GM12878 (cell line): ENCODE data around the gene SULT1A3. TPM values are rescaled to one million over a fixed set of nuclear protein-coding genes. Genes with fewer than 3 reads are reported as not detected.
"Not testable (repeated sequence)": the region's sequence is repeated elsewhere in the genome, so short reads cannot be mapped to it uniquely, and the experiment has no call there.

Experiments
- ATAC-seq: fragments of 200-7000 bp; cut with Tn5 transposase; 3 replicates; pipeline ENCODE4 v1.9.1; 2020; ENCODE audit warnings: mild to moderate bottlenecking, moderate library complexity
- Bru-seq: library from RNA; stranded (reverse); fragments of 400-500 nt; gene quantifications from one replicate; lab custom pipeline; 2021; lab: Mats Ljungman, UMichigan
- BruChase-seq, 2 experiments: library from RNA; stranded (reverse); fragments of 400-500 nt; gene quantifications; one replicate each; lab custom pipeline; 2021; lab: Mats Ljungman, UMichigan
- BruUV-seq: library from RNA; stranded (reverse); fragments of 400-500 nt; replicated peaks from 2 replicates; lab custom pipeline; 2021; lab: Mats Ljungman, UMichigan
- CTCF ChIA-PET: fragments of 300-600 bp; sonication (Branson Sonifier 250); formaldehyde crosslinking; extraction: SDS; loops from one replicate; lab custom pipeline; 2021; ENCODE audit warnings: inconsistent platforms; lab: Yijun Ruan, JAX
- POLR2A ChIA-PET: fragments of 350-600 bp; formaldehyde crosslinking; extraction: SDS; loops from one replicate; lab custom pipeline; 2021; ENCODE audit warnings: inconsistent platforms; lab: Charles Lee
- RAD21 ChIA-PET: fragments of 300-600 bp; sonication (Branson Sonifier 250); formaldehyde crosslinking; loops from one replicate; lab custom pipeline; 2023; ENCODE audit warnings: antibody characterized with exemption; ENCODE audit not compliant: unreplicated experiment; lab: Charles Lee
- SMC1A ChIA-PET: fragments of 300-600 bp; sonication (Branson Sonifier 250); formaldehyde crosslinking; loops from one replicate; lab custom pipeline; 2023; ENCODE audit not compliant: unreplicated experiment, uncharacterized antibody; lab: Charles Lee
- DNase-seq: peaks from one replicate; pipeline ENCODE4 v3.0.0-alpha.2; 2011; ENCODE audit warnings: low read depth, low spot score
- FAIRE-seq: peaks from 3 replicates; lab custom pipeline; 2011; peaks lifted over from hg19 to GRCh38; lab: Jason Lieb, UNC
- H2AFZ ChIP-seq: 2 replicates; pipeline ENCODE4 v1.6.0; 2011; ENCODE audit warnings: low read depth, low read length, control low read depth; ENCODE audit not compliant: control insufficient read depth
- H3K27ac ChIP-seq: 2 replicates; pipeline ENCODE4 v1.5.1; 2011; ENCODE audit warnings: control low read depth; ENCODE audit not compliant: control insufficient read depth, insufficient read depth
- H3K27me3 ChIP-seq, 2 experiments: replicated peaks in 1 of 2; 2 replicates each; pipeline versions ENCODE4 v1.6.0 to v1.6.1; 2011; ENCODE audit warnings: low read length in 1 of 2; ENCODE audit not compliant: control insufficient read depth in 2 of 2, insufficient read depth in 2 of 2
- H3K36me3 ChIP-seq, 2 experiments: 2 replicates each; pipeline ENCODE4 v1.5.1; 2011; ENCODE audit warnings: low read length in 1 of 2; ENCODE audit not compliant: control insufficient read depth in 2 of 2, insufficient read depth in 2 of 2
- H3K4me1 ChIP-seq: 2 replicates; pipeline ENCODE4 v1.6.1; 2011; ENCODE audit warnings: mild to moderate bottlenecking, low read length, moderate library complexity, mixed read lengths; ENCODE audit not compliant: control insufficient read depth, insufficient read depth
- H3K4me2 ChIP-seq: 2 replicates; pipeline ENCODE4 v1.6.0; 2011; ENCODE audit warnings: control low read depth; ENCODE audit not compliant: control insufficient read depth, insufficient read depth
- H3K4me3 ChIP-seq: fragments of 200-600 bp; sonication (generic); 2 replicates; pipeline ENCODE4 v1.5.1; 2016
- H3K79me2 ChIP-seq: 2 replicates; pipeline ENCODE4 v1.6.0; 2011; ENCODE audit warnings: low read length; ENCODE audit not compliant: control insufficient read depth, insufficient read depth
- H3K9ac ChIP-seq: 2 replicates; pipeline ENCODE4 v1.8.0; 2011; ENCODE audit warnings: low read length, control low read depth, mixed read lengths; ENCODE audit not compliant: control insufficient read depth, insufficient read depth
- H3K9me3 ChIP-seq: replicated peaks from 3 replicates; pipeline ENCODE4 v1.5.1; 2011; ENCODE audit warnings: mild to moderate bottlenecking, low read length; ENCODE audit not compliant: control insufficient read depth, insufficient read depth
- H4K20me1 ChIP-seq: 2 replicates; pipeline ENCODE4 v1.6.0; 2011; ENCODE audit not compliant: control insufficient read depth, insufficient read depth
- CEBPB ChIP-seq, 2 experiments: fragments of 150-350 bp in 1 of 2; IDR thresholded peaks; 2 replicates each; pipeline ENCODE4 v1.6.1; 2012 to 2014; ENCODE audit warnings: low read depth in 2 of 2, low read length in 2 of 2, borderline replicate concordance in 1 of 2, inconsistent platforms in 1 of 2
- WGBS: methylation state at CpG from one replicate; pipeline ENCODE4 v1.1.6; 2016; ENCODE audit warnings: low lambda C conversion rate; ENCODE audit not compliant: insufficient replicate concordance, insufficient coverage; ENCODE audit errors: missing lambda C conversion rate; 5-methylcytosine and 5-hydroxymethylcytosine counted together
- in situ Hi-C: fragments of 300-500 bp; cut with MboI; formaldehyde crosslinking; loops from 9 replicates; pipeline ENCODE4 v1.14.3; 2018; ENCODE audit warnings: mixed read lengths
- intact Hi-C: fragments of 100-400 bp; cut with micrococcal nuclease; formaldehyde crosslinking; loops from one replicate; pipeline ENCODE4 v1.14.2; 2022; ENCODE audit not compliant: unreplicated experiment
- long read RNA-seq, 2 experiments: library from polyadenylated mRNA; unstranded; transcript quantifications; one replicate each; pipeline ENCODE4 v2.0.0, GENCODE V29; 2019 to 2020
- polyA minus RNA-seq, 3 experiments: library from RNA; depleted of rRNA, polyadenylated mRNA; stranded (reverse); fragments of >200 nt; gene quantifications; 2 replicates each; pipeline ENCODE4 v1.2.3, GENCODE V29; 2011
- polyA plus RNA-seq, 11 experiments: library from polyadenylated mRNA; depleted of rRNA in 4 of 11; unstranded in 6 of 11; stranded (reverse) in 5 of 11; fragments of >200 nt; fragmentation: Nextera tagmentation in 4 of 11; fragmentation: Illumina TruSeq in 1 of 11; extraction: Ambion mirVana in 4 of 11; extraction: Trizol in 1 of 11; gene quantifications; 1 replicate in 1 of 11; 2 replicates in 10 of 11; pipeline versions ENCODE4 v1.2.1 to v1.2.3, GENCODE V29; 2011 to 2016; ENCODE audit warnings: inconsistent platforms in 2 of 11, missing spikeins in 2 of 11, low read depth in 1 of 11
- total RNA-seq, 4 experiments: library from RNA; depleted of rRNA in 3 of 4; stranded (reverse); fragments of >200 nt in 3 of 4; fragmentation: Illumina TruSeq in 1 of 4; extraction: Trizol in 1 of 4; gene quantifications; 2 replicates each; pipeline versions ENCODE4 v1.2.1 to v1.2.3, GENCODE V29; 2013 to 2021
- TF ChIP-seq, protein P1 (sequence below): fragments of 450-650 bp; IDR thresholded peaks from 2 replicates; pipeline ENCODE4 v1.6.1; 2018; ENCODE audit warnings: mild to moderate bottlenecking, low read depth, moderate library complexity; ENCODE audit not compliant: partially characterized antibody

SULT1A3 gene
- 8.2 and 12.4 TPM in 2 replicates for total RNA-seq (2013; cell fraction: nucleolus; rRNA removed)
- total RNA-seq (2014; rRNA removed), result 2.0 and 3.9 TPM in 2 replicates
- 6.0 and 6.9 TPM in 2 replicates for total RNA-seq (2014; rRNA removed; fragmentation: Illumina TruSeq; extraction: Trizol)
- total RNA-seq (2021), result 4.3 and 4.6 TPM in 2 replicates
- polyA plus RNA-seq (2011; ENCODE audit: low read depth), result 9.1 TPM
- polyA plus RNA-seq (2011; rRNA removed), result 4.6 and 7.2 TPM in 2 replicates
- 3.5 and 4.6 TPM in 2 replicates for polyA plus RNA-seq (2011; cell fraction: cytosol; rRNA removed)
- polyA plus RNA-seq (2011; cell fraction: nucleus; rRNA removed), result 27.9 and 42.3 TPM in 2 replicates
- polyA plus RNA-seq (2012), result 11.0 and 11.5 TPM in 2 replicates
- 12.8 and 15.8 TPM in 2 replicates for polyA plus RNA-seq (2014; fragmentation: Illumina TruSeq; extraction: Trizol)
- 1 to 10 TPM; 6.1 to 7.3 TPM for polyA plus RNA-seq (2014; fragmentation: Nextera tagmentation; extraction: Ambion mirVana)
- polyA plus RNA-seq (2014; rRNA removed), result 3.1 and 3.3 TPM in 2 replicates
- 1 to 10 TPM; 6.3 to 8.2 TPM for polyA plus RNA-seq (2016; fragmentation: Nextera tagmentation; extraction: Ambion mirVana)
- polyA minus RNA-seq (2011; rRNA and poly(A)+ RNA removed), result 1.5 and 2.1 TPM in 2 replicates
- polyA minus RNA-seq (2011; cell fraction: cytosol; rRNA and poly(A)+ RNA removed), result not detected in 2 replicates
- 2.9 and 6.4 TPM in 2 replicates for polyA minus RNA-seq (2011; cell fraction: nucleus; rRNA and poly(A)+ RNA removed)
- Bru-seq, nascent RNA, result percentile 19 among the genes with signal in this experiment
- percentile 29 among the genes with signal in this experiment for BruChase-seq, experiment 1, labeled RNA remaining after a 6-hour chase
- percentile 11 among the genes with signal in this experiment for BruChase-seq, experiment 2, labeled RNA remaining after a 2-hour chase
- long read RNA-seq, experiment 1, partial matches to known transcripts, result 1 of 2 reads
- long read RNA-seq, experiment 1, other reads (novel, unspliced or antisense), result 1 of 2 reads
- long read RNA-seq, experiment 2, partial matches to known transcripts, result 4 of 5 reads
- long read RNA-seq, experiment 2, other reads (novel, unspliced or antisense), result 1 of 5 reads

GRCh38 chr16:30199049-30199448 lies at the start of gene SULT1A3:
Gene SULT1A3, plus strand, starts transcription at chr16:30199255. Its CDS starts 1,474 bp downstream, at chr16:30200729.
- DNase-seq, H3K79me2 ChIP-seq, H2AFZ ChIP-seq, H3K27ac ChIP-seq, BruUV-seq, H3K36me3 ChIP-seq, H3K4me2 ChIP-seq, ATAC-seq, H4K20me1 ChIP-seq, CTCF ChIA-PET, H3K27me3 ChIP-seq, in situ Hi-C loops, H3K4me1 ChIP-seq, H3K4me3 ChIP-seq, RAD21 ChIA-PET, H3K9me3 ChIP-seq, SMC1A ChIA-PET, H3K9ac ChIP-seq, intact Hi-C loops, POLR2A ChIA-PET: not testable (repeated sequence)
- no CpG with 5 or more reads among the region's 3 CpGs for WGBS
- FAIRE-seq, result peak; percentile 76

DNA sequence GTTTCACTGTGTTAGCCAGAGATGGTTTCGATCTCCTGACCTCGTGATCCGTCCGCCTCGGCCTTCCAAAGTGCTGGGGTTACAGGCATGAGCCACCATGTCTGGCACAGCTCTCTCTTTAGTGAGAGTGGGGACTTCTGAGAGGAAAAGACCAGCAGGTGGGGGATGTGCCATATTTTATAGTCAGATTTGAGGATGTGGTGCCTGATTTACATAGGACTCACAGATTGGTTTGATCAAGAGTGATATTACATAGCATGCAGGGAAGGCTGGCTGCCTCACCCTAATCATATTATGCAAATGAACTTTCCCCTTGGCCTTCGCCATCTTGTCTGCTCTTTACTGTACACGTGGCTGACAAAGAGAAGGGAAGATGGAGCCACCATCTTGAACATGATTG lies 48.0 kb upstream of the SULT1A3 start:
- TF ChIP-seq, protein P1, sequence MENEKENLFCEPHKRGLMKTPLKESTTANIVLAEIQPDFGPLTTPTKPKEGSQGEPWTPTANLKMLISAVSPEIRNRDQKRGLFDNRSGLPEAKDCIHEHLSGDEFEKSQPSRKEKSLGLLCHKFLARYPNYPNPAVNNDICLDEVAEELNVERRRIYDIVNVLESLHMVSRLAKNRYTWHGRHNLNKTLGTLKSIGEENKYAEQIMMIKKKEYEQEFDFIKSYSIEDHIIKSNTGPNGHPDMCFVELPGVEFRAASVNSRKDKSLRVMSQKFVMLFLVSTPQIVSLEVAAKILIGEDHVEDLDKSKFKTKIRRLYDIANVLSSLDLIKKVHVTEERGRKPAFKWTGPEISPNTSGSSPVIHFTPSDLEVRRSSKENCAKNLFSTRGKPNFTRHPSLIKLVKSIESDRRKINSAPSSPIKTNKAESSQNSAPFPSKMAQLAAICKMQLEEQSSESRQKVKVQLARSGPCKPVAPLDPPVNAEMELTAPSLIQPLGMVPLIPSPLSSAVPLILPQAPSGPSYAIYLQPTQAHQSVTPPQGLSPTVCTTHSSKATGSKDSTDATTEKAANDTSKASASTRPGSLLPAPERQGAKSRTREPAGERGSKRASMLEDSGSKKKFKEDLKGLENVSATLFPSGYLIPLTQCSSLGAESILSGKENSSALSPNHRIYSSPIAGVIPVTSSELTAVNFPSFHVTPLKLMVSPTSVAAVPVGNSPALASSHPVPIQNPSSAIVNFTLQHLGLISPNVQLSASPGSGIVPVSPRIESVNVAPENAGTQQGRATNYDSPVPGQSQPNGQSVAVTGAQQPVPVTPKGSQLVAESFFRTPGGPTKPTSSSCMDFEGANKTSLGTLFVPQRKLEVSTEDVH, result no peak
- TF ChIP-seq CEBPB (IDR thresholded peaks at IDR 0.05; ENCODE audit: borderline replicate concordance in 1 of 2, low read depth in 2 of 2, low read length in 2 of 2), result no peak
- Histone ChIP-seq H3K27ac (no peak overlapping the region), H3K27me3 (no peaks in the 10 kb centered on the region), H3K9ac (no peak overlapping the region), H3K79me2 (no peaks in the 10 kb centered on the region), H3K36me3 (no peaks in the 10 kb centered on the region), H2AFZ (no peak overlapping the region), H4K20me1 (no peaks in the 10 kb centered on the region), H3K4me1 (no peaks in the 10 kb centered on the region), H3K4me2 (no peak overlapping the region), H3K9me3 (peaks cover 6% of the 10 kb centered on the region), H3K4me3 (no peak overlapping the region)
- CTCF ChIA-PET, result no interaction called here
- no TSS peak for BruUV-seq
- in situ Hi-C loops (no loop called here), intact Hi-C loops (no loop called here)
- RAD21 ChIA-PET, result no interaction called here
- FAIRE-seq (no peak), DNase-seq (no peak), ATAC-seq (no peak)
- POLR2A ChIA-PET, result interaction anchor here (0.6 kb wide), 1 partner anchor 261 kb away, joined by 5 read pairs; no protein-coding TSS in a partner anchor
- SMC1A ChIA-PET, result interaction anchor here (1.2 kb wide), 1 partner anchor 32 kb away, joined by 3 read pairs; the partner anchor contains the start of gene CORO1A
- 42% methylated on average over 7 of the region's 7 CpGs for WGBS
